IPS-15b (cell line): ENCODE measurements around the gene COL21A1.

ENCODE experiments used
- H3K27me3 ChIP-seq: one replicate; pipeline ENCODE4 v1.6.1; 2013; ENCODE audit warnings: low read length; ENCODE audit not compliant: control insufficient read depth, insufficient read depth
- H3K36me3 ChIP-seq: one replicate; pipeline ENCODE4 v1.6.1; 2013; ENCODE audit warnings: low read length; ENCODE audit not compliant: control insufficient read depth, insufficient read depth
- H3K4me1 ChIP-seq: one replicate; pipeline ENCODE4 v1.6.1; 2013; ENCODE audit warnings: mild to moderate bottlenecking, low read length; ENCODE audit not compliant: control insufficient read depth, insufficient read depth
- H3K4me3 ChIP-seq: one replicate; pipeline ENCODE4 v1.5.1; 2013; ENCODE audit warnings: low read depth, low read length
- H3K9ac ChIP-seq: one replicate; pipeline ENCODE4 v1.6.1; 2013; ENCODE audit warnings: low read depth, mild to moderate bottlenecking, low read length
- H3K9me3 ChIP-seq: one replicate; pipeline ENCODE4 v1.6.1; 2013; ENCODE audit warnings: mild to moderate bottlenecking, low read length; ENCODE audit not compliant: control insufficient read depth, insufficient read depth

The COL21A1 gene

GRCh38 chr6:56222499-56222898 is 24.9 kb downstream of the COL21A1 start:
- H3K36me3 ChIP-seq, result no peaks in the 10 kb centered on the region
- no peak overlapping the region for H3K9ac ChIP-seq
- no peaks in the 10 kb centered on the region for H3K9me3 ChIP-seq
- H3K4me1 ChIP-seq, result no peaks in the 10 kb centered on the region
- no peak overlapping the region for H3K4me3 ChIP-seq
- no peaks in the 10 kb centered on the region for H3K27me3 ChIP-seq

- Histone ChIP-seq H3K9ac (no peak overlapping the region), H3K36me3 (no peaks in the 10 kb centered on the region), H3K4me3 (no peak overlapping the region), H3K4me1 (no peaks in the 10 kb centered on the region), H3K9me3 (no peaks in the 10 kb centered on the region), H3K27me3 (no peaks in the 10 kb centered on the region)
These were observed 27.3 kb downstream of the COL21A1 start for GRCh38 chr6:56220078-56220477.

GRCh38 chr6:56214703-56215101 is 32.7 kb downstream of the COL21A1 start:
- no peaks in the 10 kb centered on the region for H3K36me3 ChIP-seq
- H3K9me3 ChIP-seq, result no peaks in the 10 kb centered on the region
- no peaks in the 10 kb centered on the region for H3K4me1 ChIP-seq
- H3K27me3 ChIP-seq, result no peaks in the 10 kb centered on the region
- H3K9ac ChIP-seq, result no peak overlapping the region
- no peak overlapping the region for H3K4me3 ChIP-seq

GRCh38 chr6:56214041-56214702 is 33.2 kb downstream of the COL21A1 start:
- H3K9me3 ChIP-seq, result no peaks in the 10 kb centered on the region
- no peak overlapping the region for H3K4me3 ChIP-seq
- H3K27me3 ChIP-seq, result no peaks in the 10 kb centered on the region
- H3K4me1 ChIP-seq, result no peaks in the 10 kb centered on the region
- H3K9ac ChIP-seq, result no peak overlapping the region
- H3K36me3 ChIP-seq, result no peaks in the 10 kb centered on the region

- H3K4me1 ChIP-seq, result no peaks in the 10 kb centered on the region
- no peak overlapping the region for H3K4me3 ChIP-seq
- H3K9me3 ChIP-seq, result no peaks in the 10 kb centered on the region
- no peak overlapping the region for H3K9ac ChIP-seq
- no peaks in the 10 kb centered on the region for H3K36me3 ChIP-seq
- H3K27me3 ChIP-seq, result no peaks in the 10 kb centered on the region
These were observed 35.7 kb downstream of the COL21A1 start for GRCh38 chr6:56211724-56212123.

- Histone ChIP-seq H3K4me1 (no peaks in the 10 kb centered on the region), H3K27me3 (no peaks in the 10 kb centered on the region), H3K9me3 (no peaks in the 10 kb centered on the region), H3K36me3 (no peaks in the 10 kb centered on the region), H3K9ac (no peak overlapping the region), H3K4me3 (no peak overlapping the region)
These were observed 43.2 kb downstream of the COL21A1 start for GRCh38 chr6:56204134-56204533.

- Histone ChIP-seq H3K9ac (no peak overlapping the region), H3K9me3 (no peaks in the 10 kb centered on the region), H3K36me3 (no peaks in the 10 kb centered on the region), H3K4me1 (no peaks in the 10 kb centered on the region), H3K27me3 (no peaks in the 10 kb centered on the region), H3K4me3 (no peak overlapping the region)
These were observed 47.4 kb downstream of the COL21A1 start for GRCh38 chr6:56199956-56200355.

- Histone ChIP-seq H3K36me3 (no peaks in the 10 kb centered on the region), H3K9me3 (no peaks in the 10 kb centered on the region), H3K9ac (no peak overlapping the region), H3K4me1 (no peaks in the 10 kb centered on the region), H3K27me3 (no peaks in the 10 kb centered on the region), H3K4me3 (no peak overlapping the region)
These were observed 53.5 kb downstream of the COL21A1 start for GRCh38 chr6:56193846-56194245.

- H3K27me3 ChIP-seq, result no peaks in the 10 kb centered on the region
- H3K9ac ChIP-seq, result no peak overlapping the region
- H3K9me3 ChIP-seq, result no peaks in the 10 kb centered on the region
- H3K36me3 ChIP-seq, result no peaks in the 10 kb centered on the region
- no peak overlapping the region for H3K4me3 ChIP-seq
- H3K4me1 ChIP-seq, result no peaks in the 10 kb centered on the region
These were observed 59.0 kb downstream of the COL21A1 start for GRCh38 chr6:56188429-56188828.

- H3K9ac ChIP-seq, result no peak overlapping the region
- no peaks in the 10 kb centered on the region for H3K36me3 ChIP-seq
- H3K9me3 ChIP-seq, result no peaks in the 10 kb centered on the region
- no peaks in the 10 kb centered on the region for H3K4me1 ChIP-seq
- no peaks in the 10 kb centered on the region for H3K27me3 ChIP-seq
- no peak overlapping the region for H3K4me3 ChIP-seq
These were observed 59.7 kb downstream of the COL21A1 start for GRCh38 chr6:56187686-56188085.

- Histone ChIP-seq H3K36me3 (no peaks in the 10 kb centered on the region), H3K27me3 (no peaks in the 10 kb centered on the region), H3K9me3 (peaks cover 6% of the 10 kb centered on the region), H3K4me1 (no peaks in the 10 kb centered on the region), H3K4me3 (no peak overlapping the region), H3K9ac (no peak overlapping the region)
These were observed 70.6 kb downstream of the COL21A1 start for GRCh38 chr6:56176741-56177140.

- H3K27me3 ChIP-seq, result no peaks in the 10 kb centered on the region
- H3K4me1 ChIP-seq, result no peaks in the 10 kb centered on the region
- H3K4me3 ChIP-seq, result no peak overlapping the region
- H3K9ac ChIP-seq, result no peak overlapping the region
- peaks cover 6% of the 10 kb centered on the region for H3K9me3 ChIP-seq
- no peaks in the 10 kb centered on the region for H3K36me3 ChIP-seq
These were observed 74.2 kb downstream of the COL21A1 start for GRCh38 chr6:56173228-56173627.
